GM23338 (cell line): Measurements from ENCODE around the gene ZNF276. TPM values are rescaled to one million over a fixed set of nuclear protein-coding genes. Genes with fewer than 3 reads are reported as not detected.

Source experiments
- CREB1 ChIP-seq: fragments of 250-450 bp; sonication (Bioruptor Pico); IDR thresholded peaks from 2 replicates; pipeline ENCODE4 v1.5.0; 2020; ENCODE audit warnings: low read depth, mild to moderate bottlenecking, moderate library complexity
- EZH2phosphoT487 ChIP-seq: fragments of 200-600 bp; sonication (generic); IDR thresholded peaks from one replicate; pipeline ENCODE4 v1.8.1; 2018; ENCODE audit warnings: antibody characterized with exemption; ENCODE audit not compliant: unreplicated experiment
- JUNB ChIP-seq: IDR thresholded peaks from one replicate; pipeline ENCODE4 v1.6.1; 2016; ENCODE audit warnings: antibody characterized with exemption; ENCODE audit not compliant: unreplicated experiment
- NANOG ChIP-seq: IDR thresholded peaks from 2 replicates; pipeline ENCODE4 v1.6.1; 2016; ENCODE audit warnings: antibody characterized with exemption, borderline replicate concordance
- POLR2AphosphoS5 ChIP-seq: IDR thresholded peaks from 2 replicates; pipeline ENCODE4 v1.6.1; 2016; ENCODE audit warnings: antibody characterized with exemption, low read depth
- STAT1 ChIP-seq: IDR thresholded peaks from one replicate; pipeline ENCODE4 v1.6.1; 2016; ENCODE audit warnings: antibody characterized with exemption; ENCODE audit not compliant: unreplicated experiment
- ZNF114 ChIP-seq: fragments of 250-450 bp; sonication (Bioruptor Pico); IDR thresholded peaks from 2 replicates; pipeline ENCODE4 v1.5.0; 2020; ENCODE audit warnings: mild to moderate bottlenecking, moderate library complexity
- ZNF331 ChIP-seq: fragments of 250-450 bp; sonication (Bioruptor Pico); IDR thresholded peaks from 2 replicates; pipeline ENCODE4 v1.5.0; 2020; ENCODE audit warnings: low read depth, mild to moderate bottlenecking, moderate library complexity
- polyA plus RNA-seq: library from polyadenylated mRNA; unstranded; fragments of >200 nt; fragmentation: Nextera tagmentation; extraction: Ambion mirVana; gene quantifications from 2 replicates; pipeline ENCODE4 v1.2.1, GENCODE V29; 2016
- total RNA-seq: library from RNA; depleted of rRNA; stranded (reverse); fragments of >200 nt; shearing (Covaris generic); gene quantifications from 2 replicates; pipeline ENCODE4 v1.2.3, GENCODE V29; 2014; rRNA removed
- TF ChIP-seq, protein P1 (sequence below), 2 experiments: fragments of 200-600 bp in 1 of 2; sonication (generic) in 1 of 2; conservative IDR thresholded peaks; 2 replicates each; pipeline versions ENCODE4 v1.5.1 to v1.6.1; 2016 to 2017; ENCODE audit warnings: antibody characterized with exemption in 2 of 2, low read depth in 2 of 2, mild to moderate bottlenecking in 2 of 2, moderate library complexity in 1 of 2
- TF ChIP-seq, protein P2 (sequence below): IDR thresholded peaks from 2 replicates; pipeline ENCODE4 v1.6.1; 2016; ENCODE audit warnings: antibody characterized with exemption
- TF ChIP-seq, protein P3 (sequence below): IDR thresholded peaks from one replicate; pipeline ENCODE4 v1.6.1; 2018; ENCODE audit warnings: antibody characterized with exemption; ENCODE audit not compliant: unreplicated experiment

Gene ZNF276
- total and polyA plus RNA-seq, 2 experiments from 2014 or later = 3.4 to 15.6 TPM

DNA sequence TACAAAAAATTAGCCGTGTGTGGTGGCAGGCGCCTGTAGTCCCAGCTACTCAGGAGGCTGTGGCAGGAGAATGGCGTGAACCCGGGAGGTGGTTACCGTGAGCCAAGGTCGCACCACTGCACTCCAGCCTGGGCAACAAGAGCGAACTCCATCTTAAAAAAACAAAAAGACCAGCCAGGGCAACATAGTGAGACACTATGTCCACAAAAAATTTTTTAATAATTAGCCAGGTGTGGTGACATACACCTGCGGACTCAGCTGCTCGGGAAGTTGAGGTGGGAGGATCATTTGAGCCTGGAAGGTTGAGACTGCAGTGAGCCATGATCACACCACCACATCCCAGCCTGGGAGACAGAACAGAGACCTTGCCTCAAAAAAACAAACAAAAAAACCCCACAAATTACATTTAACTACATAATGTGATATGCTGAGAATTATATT lies 66.0 kb downstream of the ZNF276 start (continued):
- TF ChIP-seq, protein P1, sequence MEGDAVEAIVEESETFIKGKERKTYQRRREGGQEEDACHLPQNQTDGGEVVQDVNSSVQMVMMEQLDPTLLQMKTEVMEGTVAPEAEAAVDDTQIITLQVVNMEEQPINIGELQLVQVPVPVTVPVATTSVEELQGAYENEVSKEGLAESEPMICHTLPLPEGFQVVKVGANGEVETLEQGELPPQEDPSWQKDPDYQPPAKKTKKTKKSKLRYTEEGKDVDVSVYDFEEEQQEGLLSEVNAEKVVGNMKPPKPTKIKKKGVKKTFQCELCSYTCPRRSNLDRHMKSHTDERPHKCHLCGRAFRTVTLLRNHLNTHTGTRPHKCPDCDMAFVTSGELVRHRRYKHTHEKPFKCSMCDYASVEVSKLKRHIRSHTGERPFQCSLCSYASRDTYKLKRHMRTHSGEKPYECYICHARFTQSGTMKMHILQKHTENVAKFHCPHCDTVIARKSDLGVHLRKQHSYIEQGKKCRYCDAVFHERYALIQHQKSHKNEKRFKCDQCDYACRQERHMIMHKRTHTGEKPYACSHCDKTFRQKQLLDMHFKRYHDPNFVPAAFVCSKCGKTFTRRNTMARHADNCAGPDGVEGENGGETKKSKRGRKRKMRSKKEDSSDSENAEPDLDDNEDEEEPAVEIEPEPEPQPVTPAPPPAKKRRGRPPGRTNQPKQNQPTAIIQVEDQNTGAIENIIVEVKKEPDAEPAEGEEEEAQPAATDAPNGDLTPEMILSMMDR (conservative IDR thresholded peaks at IDR 0.05; ENCODE audit: low read depth in 2 of 2) = no peak
- TF ChIP-seq, protein P2, sequence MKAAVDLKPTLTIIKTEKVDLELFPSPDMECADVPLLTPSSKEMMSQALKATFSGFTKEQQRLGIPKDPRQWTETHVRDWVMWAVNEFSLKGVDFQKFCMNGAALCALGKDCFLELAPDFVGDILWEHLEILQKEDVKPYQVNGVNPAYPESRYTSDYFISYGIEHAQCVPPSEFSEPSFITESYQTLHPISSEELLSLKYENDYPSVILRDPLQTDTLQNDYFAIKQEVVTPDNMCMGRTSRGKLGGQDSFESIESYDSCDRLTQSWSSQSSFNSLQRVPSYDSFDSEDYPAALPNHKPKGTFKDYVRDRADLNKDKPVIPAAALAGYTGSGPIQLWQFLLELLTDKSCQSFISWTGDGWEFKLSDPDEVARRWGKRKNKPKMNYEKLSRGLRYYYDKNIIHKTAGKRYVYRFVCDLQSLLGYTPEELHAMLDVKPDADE = no peak
- TF ChIP-seq JUNB (no peak), STAT1 (no peak), NANOG (no peak), EZH2phosphoT487 (no peak), ZNF114 (CRISPR knock-in tag) (no peak), ZNF331 (no peak), CREB1 (no peak), POLR2AphosphoS5 (no peak)
- TF ChIP-seq, protein P3, sequence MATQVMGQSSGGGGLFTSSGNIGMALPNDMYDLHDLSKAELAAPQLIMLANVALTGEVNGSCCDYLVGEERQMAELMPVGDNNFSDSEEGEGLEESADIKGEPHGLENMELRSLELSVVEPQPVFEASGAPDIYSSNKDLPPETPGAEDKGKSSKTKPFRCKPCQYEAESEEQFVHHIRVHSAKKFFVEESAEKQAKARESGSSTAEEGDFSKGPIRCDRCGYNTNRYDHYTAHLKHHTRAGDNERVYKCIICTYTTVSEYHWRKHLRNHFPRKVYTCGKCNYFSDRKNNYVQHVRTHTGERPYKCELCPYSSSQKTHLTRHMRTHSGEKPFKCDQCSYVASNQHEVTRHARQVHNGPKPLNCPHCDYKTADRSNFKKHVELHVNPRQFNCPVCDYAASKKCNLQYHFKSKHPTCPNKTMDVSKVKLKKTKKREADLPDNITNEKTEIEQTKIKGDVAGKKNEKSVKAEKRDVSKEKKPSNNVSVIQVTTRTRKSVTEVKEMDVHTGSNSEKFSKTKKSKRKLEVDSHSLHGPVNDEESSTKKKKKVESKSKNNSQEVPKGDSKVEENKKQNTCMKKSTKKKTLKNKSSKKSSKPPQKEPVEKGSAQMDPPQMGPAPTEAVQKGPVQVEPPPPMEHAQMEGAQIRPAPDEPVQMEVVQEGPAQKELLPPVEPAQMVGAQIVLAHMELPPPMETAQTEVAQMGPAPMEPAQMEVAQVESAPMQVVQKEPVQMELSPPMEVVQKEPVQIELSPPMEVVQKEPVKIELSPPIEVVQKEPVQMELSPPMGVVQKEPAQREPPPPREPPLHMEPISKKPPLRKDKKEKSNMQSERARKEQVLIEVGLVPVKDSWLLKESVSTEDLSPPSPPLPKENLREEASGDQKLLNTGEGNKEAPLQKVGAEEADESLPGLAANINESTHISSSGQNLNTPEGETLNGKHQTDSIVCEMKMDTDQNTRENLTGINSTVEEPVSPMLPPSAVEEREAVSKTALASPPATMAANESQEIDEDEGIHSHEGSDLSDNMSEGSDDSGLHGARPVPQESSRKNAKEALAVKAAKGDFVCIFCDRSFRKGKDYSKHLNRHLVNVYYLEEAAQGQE = no peak

Other genes starting within 250 kb of the ZNF276 start
- 114 and 159 TPM in 2 replicates for gene ANKRD11, start 231.0 kb upstream of the ZNF276 start, total RNA-seq
- gene ANKRD11, start 231.0 kb upstream of the ZNF276 start, polyA plus RNA-seq = 130 and 140 TPM in 2 replicates
- gene SPG7, start 213.1 kb upstream of the ZNF276 start, total RNA-seq = 267 and 326 TPM in 2 replicates
- 69.4 and 77.1 TPM in 2 replicates for gene SPG7, start 213.1 kb upstream of the ZNF276 start, polyA plus RNA-seq
- gene RPL13, start 160.9 kb upstream of the ZNF276 start, total RNA-seq = 3,617 and 4,677 TPM in 2 replicates
- 3,489 and 3,901 TPM in 2 replicates for gene RPL13, start 160.9 kb upstream of the ZNF276 start, polyA plus RNA-seq
- gene CPNE7, start 145.8 kb upstream of the ZNF276 start, total RNA-seq = 15.7 and 18.4 TPM in 2 replicates
- gene CPNE7, start 145.8 kb upstream of the ZNF276 start, polyA plus RNA-seq = 10.0 and 11.2 TPM in 2 replicates
- gene DPEP1, start 107.9 kb upstream of the ZNF276 start, total RNA-seq = 0.93 and 2.3 TPM in 2 replicates
- gene DPEP1, start 107.9 kb upstream of the ZNF276 start, polyA plus RNA-seq = 0.38 and 1.7 TPM in 2 replicates
- 60.1 and 81.9 TPM in 2 replicates for gene CHMP1A, start 63.8 kb upstream of the ZNF276 start, total RNA-seq
- 42.3 TPM in 2 replicates for gene CHMP1A, start 63.8 kb upstream of the ZNF276 start, polyA plus RNA-seq
- 5.8 and 6.6 TPM in 2 replicates for gene SPATA33, start 63.7 kb upstream of the ZNF276 start, total RNA-seq
- 13.9 and 17.4 TPM in 2 replicates for gene SPATA33, start 63.7 kb upstream of the ZNF276 start, polyA plus RNA-seq
- 53.2 and 64.6 TPM in 2 replicates for gene CDK10, start 34.8 kb upstream of the ZNF276 start, total RNA-seq
- gene CDK10, start 34.8 kb upstream of the ZNF276 start, polyA plus RNA-seq = 79.0 and 88.0 TPM in 2 replicates
- 23.4 and 26.2 TPM in 2 replicates for gene SPATA2L, start 19.8 kb upstream of the ZNF276 start, total RNA-seq
- 6.9 and 11.1 TPM in 2 replicates for gene SPATA2L, start 19.8 kb upstream of the ZNF276 start, polyA plus RNA-seq
- gene VPS9D1, start 639 bp upstream of the ZNF276 start, total RNA-seq = 1.8 and 2.1 TPM in 2 replicates
- 2.0 and 2.2 TPM in 2 replicates for gene VPS9D1, start 639 bp upstream of the ZNF276 start, polyA plus RNA-seq
- 75.9 and 89.9 TPM in 2 replicates for gene FANCA, start 95.1 kb downstream of the ZNF276 start, total RNA-seq
- 36.4 and 42.3 TPM in 2 replicates for gene FANCA, start 95.1 kb downstream of the ZNF276 start, polyA plus RNA-seq
- gene SPIRE2, start 106.9 kb downstream of the ZNF276 start, total RNA-seq = 10.1 and 15.2 TPM in 2 replicates
- 5.0 and 6.5 TPM in 2 replicates for gene SPIRE2, start 106.9 kb downstream of the ZNF276 start, polyA plus RNA-seq
- gene TCF25, start 152.1 kb downstream of the ZNF276 start, total RNA-seq = 95.4 and 96.4 TPM in 2 replicates
- gene TCF25, start 152.1 kb downstream of the ZNF276 start, polyA plus RNA-seq = 143 and 149 TPM in 2 replicates
- gene MC1R, start 197.3 kb downstream of the ZNF276 start, total RNA-seq = 2.9 and 4.3 TPM in 2 replicates
- 0.74 and 0.97 TPM in 2 replicates for gene MC1R, start 197.3 kb downstream of the ZNF276 start, polyA plus RNA-seq
- gene TUBB3, start 201.8 kb downstream of the ZNF276 start, total RNA-seq = 431 and 443 TPM in 2 replicates
- 139 and 149 TPM in 2 replicates for gene TUBB3, start 201.8 kb downstream of the ZNF276 start, polyA plus RNA-seq
- gene DEF8, start 227.2 kb downstream of the ZNF276 start, total RNA-seq = 83.5 and 89.9 TPM in 2 replicates
- gene DEF8, start 227.2 kb downstream of the ZNF276 start, polyA plus RNA-seq = 98.9 and 105 TPM in 2 replicates